CD4-positive, alpha-beta T cell treated with Interleukin-10 for 1 hour (primary cell): Measurements from ENCODE around the gene FAM149A.

Source experiments
- DNase-seq: peaks from one replicate; pipeline ENCODE4 v3.0.0-alpha.2; 2020

The FAM149A gene

GRCh38 chr4:186166852-186167512 is 62.5 kb downstream of the FAM149A start:
- no peak for DNase-seq

- no peak for DNase-seq
Measured at GRCh38 chr4:186167605-186168004, 63.1 kb downstream of the FAM149A start.

GRCh38 chr4:186168750-186169149 is 64.2 kb downstream of the FAM149A start:
- DNase-seq: no peak

- DNase-seq: no peak
Measured at GRCh38 chr4:186169333-186169944, 64.9 kb downstream of the FAM149A start.

GRCh38 chr4:186169945-186170802 is 65.7 kb downstream of the FAM149A start:
- no peak for DNase-seq

GRCh38 chr4:186170966-186171365 is 66.5 kb downstream of the FAM149A start:
- DNase-seq: no peak

- no peak for DNase-seq
Measured at GRCh38 chr4:186172546-186172945, 68.0 kb downstream of the FAM149A start.

- no peak for DNase-seq
Measured at GRCh38 chr4:186188107-186188506, 83.6 kb downstream of the FAM149A start.

GRCh38 chr4:186189656-186190055 is 85.2 kb downstream of the FAM149A start:
- no peak for DNase-seq

GRCh38 chr4:186190581-186191199 is 86.2 kb downstream of the FAM149A start:
- peak; percentile 56 for DNase-seq

- DNase-seq: peak; percentile 90
Measured at GRCh38 chr4:186191200-186192065, 86.9 kb downstream of the FAM149A start, which contains the start of gene CYP4V2. CYP4V2 (plus strand) TSS chr4:186191567; CDS start chr4:186191824, 257 bp downstream.

- peak; percentile 36 for DNase-seq
Measured at GRCh38 chr4:186192066-186192612, 87.6 kb downstream of the FAM149A start.

- DNase-seq: no peak
Measured at GRCh38 chr4:186193851-186194250, 89.3 kb downstream of the FAM149A start.

- DNase-seq: no peak
Measured at GRCh38 chr4:186196063-186196462, 91.6 kb downstream of the FAM149A start.

- no peak for DNase-seq
Measured at GRCh38 chr4:186200516-186200915, 96.0 kb downstream of the FAM149A start.

GRCh38 chr4:186201010-186201409 is 96.5 kb downstream of the FAM149A start:
- no peak for DNase-seq

- peak; percentile 62 for DNase-seq
Measured at GRCh38 chr4:186201535-186202230, 97.2 kb downstream of the FAM149A start.

- DNase-seq: no peak
Measured at GRCh38 chr4:186202490-186203140, 98.1 kb downstream of the FAM149A start.

- DNase-seq: no peak
Measured at GRCh38 chr4:186203406-186203805, 98.9 kb downstream of the FAM149A start.

GRCh38 chr4:186204103-186204559 is 99.6 kb downstream of the FAM149A start:
- DNase-seq: peak; percentile 21

GRCh38 chr4:186204686-186205085 is 100.2 kb downstream of the FAM149A start:
- no peak for DNase-seq
